ENCODE measurements around the gene TCF3.

Gene TCF3

DNA sequence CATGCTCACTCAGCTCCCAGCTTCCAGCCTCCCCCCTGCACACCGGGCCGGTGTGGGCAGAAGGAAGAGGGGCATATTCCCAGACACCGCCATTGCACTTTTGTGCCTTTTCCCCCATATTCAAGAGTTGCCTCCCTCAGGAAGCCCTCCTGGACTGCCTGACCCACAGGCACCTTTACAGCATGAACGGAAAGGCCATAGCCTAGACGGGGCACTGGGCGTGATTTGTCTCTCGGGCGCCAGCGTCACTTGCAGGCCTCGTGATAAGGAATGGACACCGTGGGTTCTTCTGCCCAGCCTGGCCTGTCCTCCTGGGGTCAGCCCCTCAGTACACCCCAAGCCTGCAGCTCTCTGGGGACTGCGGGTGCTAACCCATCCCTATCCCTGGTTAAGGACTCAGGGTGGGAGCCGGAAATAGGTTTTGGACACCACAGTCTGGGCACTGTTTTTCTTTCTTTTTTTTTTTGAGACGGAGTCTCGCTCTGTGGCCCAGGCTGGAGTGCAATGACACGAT lies 46.2 kb downstream of the TCF3 start:
- Histone ChIP-seq H4K8ac (ENCODE audit: low read depth, low read length) (no peak overlapping the region), H3K36me3 (ENCODE audit: control insufficient read depth, insufficient read depth, low read length) (peaks cover 4% of the 10 kb centered on the region), H3K79me2 (ENCODE audit: control insufficient read depth, insufficient read depth, low read length) (peaks cover 23% of the 10 kb centered on the region), H3K23ac (ENCODE audit: low read length) (no peak overlapping the region), H2AK5ac (ENCODE audit: low read length) (no peak overlapping the region), H2BK15ac (replicated peaks; ENCODE audit: low read depth) (no peak overlapping the region), H3K4me2 (ENCODE audit: low read length) (peak overlapping the region; percentile 82), H3K18ac (ENCODE audit: low read length) (no peak overlapping the region), H3K27ac (ENCODE audit: low read depth, low read length) (peak overlapping the region; percentile 75), H2BK5ac (ENCODE audit: low read length) (no peak overlapping the region), H4K5ac (ENCODE audit: low read length) (no peak overlapping the region), H3K9ac (ENCODE audit: low read length) (peak overlapping the region; percentile 79), H3K27me3 (ENCODE audit: insufficient read depth, low read length, poor library complexity) (no peaks in the 10 kb centered on the region), H3K4me1 (ENCODE audit: control insufficient read depth, low read depth, low read length) (no peaks in the 10 kb centered on the region), H2BK120ac (ENCODE audit: low read depth, low read length) (no peak overlapping the region), H3K56ac (ENCODE audit: low read length) (peak overlapping the region; percentile 87), H3K4ac (ENCODE audit: low read depth, low read length) (no peak overlapping the region), H3K4me3 (ENCODE audit: low read length) (no peak overlapping the region), H3K79me1 (ENCODE audit: low read length) (peaks cover 9% of the 10 kb centered on the region)
- WGBS (ENCODE audit: extremely low coverage, insufficient coverage, low lambda C conversion rate), result no CpG with 5 or more reads among the region's 16 CpGs
- DNase-seq, result no peak

GRCh38 chr19:1605236-1606137 lies 46.9 kb downstream of the TCF3 start, which contains the start of gene UQCR11:
Gene UQCR11 (minus strand): TSS chr19:1605462. CDS start chr19:1605409, 53 bp downstream.
- Histone ChIP-seq H3K4me2 (ENCODE audit: low read length) (peak within 1 kb of the TSS; percentile 82), H3K56ac (ENCODE audit: low read length) (peak within 1 kb of the TSS; percentile 95), H2BK5ac (ENCODE audit: low read length) (peak within 1 kb of the TSS; percentile 69), H4K8ac (ENCODE audit: low read depth, low read length) (peak within 1 kb of the TSS; percentile 0), H3K4me1 (ENCODE audit: control insufficient read depth, low read depth, low read length) (no peaks in the 10 kb centered on the region), H3K79me1 (ENCODE audit: low read length) (peaks cover 10% of the 10 kb centered on the region), H3K4me3 (ENCODE audit: low read length) (peak within 1 kb of the TSS; percentile 90), H3K18ac (ENCODE audit: low read length) (peak within 1 kb of the TSS; percentile 33), H3K23ac (ENCODE audit: low read length) (peak within 1 kb of the TSS; percentile 89), H3K27ac (ENCODE audit: low read depth, low read length) (peak within 1 kb of the TSS; percentile 75), H4K5ac (ENCODE audit: low read length) (no peak within 1 kb of the TSS), H3K79me2 (ENCODE audit: control insufficient read depth, insufficient read depth, low read length) (peaks cover 27% of the 10 kb centered on the region), H3K4ac (ENCODE audit: low read depth, low read length) (peak within 1 kb of the TSS; percentile 73), H2AK5ac (ENCODE audit: low read length) (no peak within 1 kb of the TSS), H3K9ac (ENCODE audit: low read length) (peak within 1 kb of the TSS; percentile 95), H3K36me3 (ENCODE audit: control insufficient read depth, insufficient read depth, low read length) (peaks cover 3% of the 10 kb centered on the region), H2BK120ac (ENCODE audit: low read depth, low read length) (no peak within 1 kb of the TSS), H3K27me3 (ENCODE audit: insufficient read depth, low read length, poor library complexity) (no peaks in the 10 kb centered on the region), H2BK15ac (replicated peaks; ENCODE audit: low read depth) (no peak within 1 kb of the TSS)
- no CpG with 5 or more reads among the region's 79 CpGs for whole genome bisulfite sequencing (ENCODE audit: extremely low coverage, insufficient coverage, low lambda C conversion rate)
- DNase-seq, result peak; percentile 98

- peaks cover 28% of the 10 kb centered on the region for H3K79me2 ChIP-seq (ENCODE audit: control insufficient read depth, insufficient read depth, low read length)
- H3K79me1 ChIP-seq (ENCODE audit: low read length), result peaks cover 13% of the 10 kb centered on the region
- H3K23ac ChIP-seq (ENCODE audit: low read length), result no peak overlapping the region
- no peak overlapping the region for H3K9ac ChIP-seq (ENCODE audit: low read length)
- no peak overlapping the region for H4K8ac ChIP-seq (ENCODE audit: low read depth, low read length)
- H2BK5ac ChIP-seq (ENCODE audit: low read length), result no peak overlapping the region
- no peaks in the 10 kb centered on the region for H3K27me3 ChIP-seq (ENCODE audit: insufficient read depth, low read length, poor library complexity)
- no peak overlapping the region for H4K5ac ChIP-seq (ENCODE audit: low read length)
- H3K56ac ChIP-seq (ENCODE audit: low read length), result no peak overlapping the region
- no peak overlapping the region for H2AK5ac ChIP-seq (ENCODE audit: low read length)
- peaks cover 7% of the 10 kb centered on the region for H3K36me3 ChIP-seq (ENCODE audit: control insufficient read depth, insufficient read depth, low read length)
- H3K27ac ChIP-seq (ENCODE audit: low read depth, low read length), result no peak overlapping the region
- H3K4ac ChIP-seq (ENCODE audit: low read depth, low read length), result no peak overlapping the region
- H2BK15ac ChIP-seq (replicated peaks; ENCODE audit: low read depth), result no peak overlapping the region
- no peak overlapping the region for H2BK120ac ChIP-seq (ENCODE audit: low read depth, low read length)
- DNase-seq, result no peak
- no peak overlapping the region for H3K4me2 ChIP-seq (ENCODE audit: low read length)
- WGBS (ENCODE audit: extremely low coverage, insufficient coverage, low lambda C conversion rate), result no CpG with 5 or more reads among the region's 21 CpGs
- no peak overlapping the region for H3K18ac ChIP-seq (ENCODE audit: low read length)
- H3K4me3 ChIP-seq (ENCODE audit: low read length), result no peak overlapping the region
- no peaks in the 10 kb centered on the region for H3K4me1 ChIP-seq (ENCODE audit: control insufficient read depth, low read depth, low read length)
These were observed 50.2 kb downstream of the TCF3 start for GRCh38 chr19:1602091-1602707.

DNA sequence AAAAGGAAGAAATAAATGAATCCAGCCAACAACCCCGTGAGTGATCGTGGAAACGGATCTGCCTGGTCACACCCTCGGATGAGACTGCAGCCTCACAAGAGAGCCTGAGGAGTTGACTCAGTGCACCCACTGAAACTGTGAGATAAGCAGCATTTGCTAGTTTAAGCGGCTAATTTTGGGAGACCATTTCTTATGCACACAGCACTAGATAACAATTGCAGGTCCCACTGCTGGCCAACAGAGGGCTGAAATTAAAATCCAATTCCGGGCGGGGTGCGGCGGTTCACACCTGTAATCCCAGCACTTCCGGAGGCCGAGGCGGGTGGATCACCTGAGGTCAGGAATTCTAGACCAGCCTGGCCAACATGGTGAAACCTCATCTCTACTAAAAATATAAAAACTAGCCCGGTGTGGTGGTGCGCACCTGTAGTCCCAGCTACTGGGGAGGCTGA lies 50.8 kb downstream of the TCF3 start:
- H3K4me1 ChIP-seq (ENCODE audit: control insufficient read depth, low read depth, low read length), result no peaks in the 10 kb centered on the region
- no peaks in the 10 kb centered on the region for H3K27me3 ChIP-seq (ENCODE audit: insufficient read depth, low read length, poor library complexity)
- H3K36me3 ChIP-seq (ENCODE audit: control insufficient read depth, insufficient read depth, low read length), result peaks cover 8% of the 10 kb centered on the region
- H3K79me1 ChIP-seq (ENCODE audit: low read length), result peaks cover 13% of the 10 kb centered on the region
- H3K23ac ChIP-seq (ENCODE audit: low read length), result no peak overlapping the region
- H2BK15ac ChIP-seq (replicated peaks; ENCODE audit: low read depth), result no peak overlapping the region
- H3K4me3 ChIP-seq (ENCODE audit: low read length), result no peak overlapping the region
- WGBS (ENCODE audit: extremely low coverage, insufficient coverage, low lambda C conversion rate), result no CpG with 5 or more reads among the region's 14 CpGs
- H3K79me2 ChIP-seq (ENCODE audit: control insufficient read depth, insufficient read depth, low read length), result peaks cover 28% of the 10 kb centered on the region
- no peak overlapping the region for H3K56ac ChIP-seq (ENCODE audit: low read length)
- no peak overlapping the region for H4K8ac ChIP-seq (ENCODE audit: low read depth, low read length)
- no peak overlapping the region for H3K4me2 ChIP-seq (ENCODE audit: low read length)
- H3K27ac ChIP-seq (ENCODE audit: low read depth, low read length), result no peak overlapping the region
- no peak overlapping the region for H3K9ac ChIP-seq (ENCODE audit: low read length)
- H2AK5ac ChIP-seq (ENCODE audit: low read length), result no peak overlapping the region
- H2BK120ac ChIP-seq (ENCODE audit: low read depth, low read length), result no peak overlapping the region
- H2BK5ac ChIP-seq (ENCODE audit: low read length), result no peak overlapping the region
- DNase-seq, result peak; percentile 29
- H3K4ac ChIP-seq (ENCODE audit: low read depth, low read length), result no peak overlapping the region
- no peak overlapping the region for H3K18ac ChIP-seq (ENCODE audit: low read length)
- no peak overlapping the region for H4K5ac ChIP-seq (ENCODE audit: low read length)

- DNase-seq, result no peak
- Histone ChIP-seq H4K8ac (ENCODE audit: low read depth, low read length) (no peak overlapping the region), H3K4me1 (ENCODE audit: control insufficient read depth, low read depth, low read length) (no peaks in the 10 kb centered on the region), H3K4me3 (ENCODE audit: low read length) (no peak overlapping the region), H2AK5ac (ENCODE audit: low read length) (no peak overlapping the region), H3K4me2 (ENCODE audit: low read length) (no peak overlapping the region), H2BK120ac (ENCODE audit: low read depth, low read length) (no peak overlapping the region), H2BK15ac (replicated peaks; ENCODE audit: low read depth) (no peak overlapping the region), H3K56ac (ENCODE audit: low read length) (no peak overlapping the region), H3K36me3 (ENCODE audit: control insufficient read depth, insufficient read depth, low read length) (peaks cover 8% of the 10 kb centered on the region), H3K18ac (ENCODE audit: low read length) (no peak overlapping the region), H2BK5ac (ENCODE audit: low read length) (no peak overlapping the region), H3K4ac (ENCODE audit: low read depth, low read length) (no peak overlapping the region), H3K79me1 (ENCODE audit: low read length) (peaks cover 10% of the 10 kb centered on the region), H4K5ac (ENCODE audit: low read length) (no peak overlapping the region), H3K9ac (ENCODE audit: low read length) (no peak overlapping the region), H3K79me2 (ENCODE audit: control insufficient read depth, insufficient read depth, low read length) (peaks cover 23% of the 10 kb centered on the region), H3K23ac (ENCODE audit: low read length) (no peak overlapping the region), H3K27me3 (ENCODE audit: insufficient read depth, low read length, poor library complexity) (no peaks in the 10 kb centered on the region), H3K27ac (ENCODE audit: low read depth, low read length) (no peak overlapping the region)
- WGBS (ENCODE audit: extremely low coverage, insufficient coverage, low lambda C conversion rate), result no CpG with 5 or more reads among the region's 15 CpGs
These were observed 53.0 kb downstream of the TCF3 start for GRCh38 chr19:1599460-1599846.
